ENCODE results near the gene PKD1L1.

PKD1L1 gene

DNA sequence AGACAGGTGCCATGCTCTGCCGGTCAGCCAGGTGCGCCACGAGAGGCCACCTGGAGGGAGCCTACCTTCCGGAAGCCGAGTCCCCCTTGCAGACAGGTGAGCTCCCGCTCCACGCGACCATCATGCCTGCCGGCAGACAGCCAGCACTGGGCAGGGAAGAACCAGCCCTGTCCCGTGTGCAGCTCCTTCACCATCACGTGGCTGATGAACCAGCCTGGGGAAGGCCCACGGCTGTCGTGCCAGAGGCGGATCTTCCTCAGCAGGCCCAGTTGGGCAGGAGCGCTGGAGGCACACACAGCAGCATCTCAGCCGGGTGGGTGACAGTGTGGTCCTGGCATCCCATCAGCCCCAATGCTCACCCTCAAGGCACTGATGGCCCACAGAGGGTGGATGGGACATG lies 108.9 kb downstream of the PKD1L1 start:
- no peak overlapping the region for H3K4me3 ChIP-seq (ENCODE audit: low read depth, low read length)
- no peak for DNase-seq (ENCODE audit: low read depth)

- no peak overlapping the region for H3K4me3 ChIP-seq (ENCODE audit: low read depth, low read length)
- DNase-seq (ENCODE audit: low read depth) = no peak
Measured at GRCh38 chr7:47837826-47838225, 110.4 kb downstream of the PKD1L1 start.

- H3K4me3 ChIP-seq (ENCODE audit: low read depth, low read length) = no peak overlapping the region
- no peak for DNase-seq (ENCODE audit: low read depth)
Measured at GRCh38 chr7:47836503-47837202, 111.6 kb downstream of the PKD1L1 start.

GRCh38 chr7:47836080-47836479 lies 112.2 kb downstream of the PKD1L1 start:
- no peak overlapping the region for H3K4me3 ChIP-seq (ENCODE audit: low read depth, low read length)
- DNase-seq (ENCODE audit: low read depth) = no peak

DNA sequence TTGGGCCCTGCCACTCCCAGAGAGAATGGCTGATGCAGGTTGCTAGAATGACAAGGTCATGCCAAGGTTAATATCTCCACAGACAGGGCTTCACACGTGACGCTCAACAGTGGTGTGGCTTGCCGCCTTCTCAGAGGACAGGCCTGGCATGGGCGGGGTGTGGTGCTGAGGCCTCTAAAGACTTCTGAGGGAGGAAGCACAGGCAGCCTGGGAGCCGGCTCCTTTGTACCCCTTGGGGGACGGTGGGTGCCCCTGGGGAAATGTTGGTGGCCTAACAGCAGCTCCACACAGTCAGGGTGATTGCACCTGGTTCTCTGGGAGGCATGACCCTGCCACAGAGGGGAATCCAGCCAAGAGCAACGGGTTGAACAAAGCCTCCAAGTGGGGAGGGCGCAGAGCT lies 115.1 kb downstream of the PKD1L1 start:
- H3K4me3 ChIP-seq (ENCODE audit: low read depth, low read length) = no peak overlapping the region
- DNase-seq (ENCODE audit: low read depth) = no peak

GRCh38 chr7:47832105-47832715 lies 116.1 kb downstream of the PKD1L1 start:
- no peak for DNase-seq (ENCODE audit: low read depth)
- no peak overlapping the region for H3K4me3 ChIP-seq (ENCODE audit: low read depth, low read length)

- no peak for DNase-seq (ENCODE audit: low read depth)
- no peak overlapping the region for H3K4me3 ChIP-seq (ENCODE audit: low read depth, low read length)
Measured at GRCh38 chr7:47830015-47830414, 118.3 kb downstream of the PKD1L1 start.

GRCh38 chr7:47827871-47828270 lies 120.4 kb downstream of the PKD1L1 start:
- no peak for DNase-seq (ENCODE audit: low read depth)
- no peak overlapping the region for H3K4me3 ChIP-seq (ENCODE audit: low read depth, low read length)

DNA sequence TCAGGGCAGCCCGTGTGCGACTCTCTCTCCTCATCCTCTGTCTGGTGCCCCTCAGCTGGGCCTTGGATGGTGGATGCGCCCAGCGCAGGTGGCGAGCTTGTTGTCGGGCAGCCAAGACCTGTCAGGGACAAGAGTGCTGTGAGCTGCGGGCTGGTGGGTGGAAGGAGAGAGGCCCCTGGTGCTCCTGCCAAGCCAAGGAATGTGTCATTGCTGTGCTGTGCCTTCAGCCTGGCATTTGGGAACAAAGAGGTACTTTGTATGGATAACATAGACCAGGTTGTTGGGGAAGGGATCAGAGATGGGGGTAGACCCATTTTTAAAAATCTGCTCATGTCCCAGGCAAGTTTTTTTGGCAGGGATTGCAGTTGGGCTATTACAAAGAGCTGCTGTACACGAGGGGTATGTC lies 120.9 kb downstream of the PKD1L1 start:
- H3K4me3 ChIP-seq (ENCODE audit: low read depth, low read length) = no peak overlapping the region

DNA sequence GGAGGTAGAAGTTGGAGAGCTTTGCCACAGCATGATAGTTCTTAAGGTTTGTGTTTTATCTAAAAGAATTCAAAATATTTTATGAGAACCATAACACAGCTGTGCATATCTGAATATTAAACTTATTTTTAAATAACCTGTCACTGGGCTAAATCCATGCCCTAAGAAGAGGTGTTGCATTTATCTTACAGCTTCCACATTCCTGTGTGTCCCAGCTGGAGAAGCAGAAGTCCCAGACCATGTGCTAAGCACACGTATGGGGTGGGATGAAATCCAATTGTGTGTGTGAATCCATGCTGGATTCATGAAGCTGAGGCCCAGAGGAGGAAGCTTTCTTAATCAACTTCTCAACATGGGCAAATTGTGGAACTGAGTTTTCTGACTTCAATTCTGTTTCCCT lies 121.5 kb downstream of the PKD1L1 start:
- H3K4me3 ChIP-seq (ENCODE audit: low read depth, low read length) = no peak overlapping the region
- no peak for DNase-seq (ENCODE audit: low read depth)

More for the DNA sequence above, 120.9 kb downstream of the PKD1L1 start:
- no peak for DNase-seq (ENCODE audit: low read depth)

GRCh38 chr7:47819607-47819920 lies 128.7 kb downstream of the PKD1L1 start:
- H3K4me3 ChIP-seq (ENCODE audit: low read depth, low read length) = no peak overlapping the region
- DNase-seq (ENCODE audit: low read depth) = no peak

GRCh38 chr7:47818796-47819606 lies 129.3 kb downstream of the PKD1L1 start:
- peak; percentile 33 for DNase-seq (ENCODE audit: low read depth)

GRCh38 chr7:47817917-47818316 lies 130.3 kb downstream of the PKD1L1 start:
- no peak for DNase-seq (ENCODE audit: low read depth)
- no peak overlapping the region for H3K4me3 ChIP-seq (ENCODE audit: low read depth, low read length)

More at GRCh38 chr7:47818796-47819606, 129.3 kb downstream of the PKD1L1 start:
- H3K4me3 ChIP-seq (ENCODE audit: low read depth, low read length) = no peak overlapping the region

- no peak for DNase-seq (ENCODE audit: low read depth)
- H3K4me3 ChIP-seq (ENCODE audit: low read depth, low read length) = no peak overlapping the region
Measured at GRCh38 chr7:47816647-47817046, 131.6 kb downstream of the PKD1L1 start.

DNA sequence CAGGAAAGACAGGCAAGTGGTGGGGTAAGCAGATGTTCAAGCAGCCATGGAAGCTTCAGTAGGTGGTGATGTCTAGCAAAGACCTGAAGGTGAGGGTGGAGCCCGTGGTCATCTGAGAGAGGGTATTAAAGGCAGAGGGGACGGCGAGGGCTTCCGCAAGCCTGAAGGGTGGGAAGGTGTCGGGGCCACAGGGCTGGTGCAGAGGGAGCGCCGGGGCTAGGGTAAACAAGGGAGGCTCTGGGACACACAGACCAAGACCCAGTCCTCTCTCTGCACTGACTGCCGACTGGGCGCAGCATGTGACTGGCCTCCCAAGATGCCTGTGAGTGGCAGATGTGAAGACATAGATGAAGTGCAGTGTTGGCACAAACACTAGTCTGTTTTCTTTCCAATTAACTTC lies 132.4 kb downstream of the PKD1L1 start:
- no peak overlapping the region for H3K4me3 ChIP-seq (ENCODE audit: low read depth, low read length)
- no peak for DNase-seq (ENCODE audit: low read depth)

DNA sequence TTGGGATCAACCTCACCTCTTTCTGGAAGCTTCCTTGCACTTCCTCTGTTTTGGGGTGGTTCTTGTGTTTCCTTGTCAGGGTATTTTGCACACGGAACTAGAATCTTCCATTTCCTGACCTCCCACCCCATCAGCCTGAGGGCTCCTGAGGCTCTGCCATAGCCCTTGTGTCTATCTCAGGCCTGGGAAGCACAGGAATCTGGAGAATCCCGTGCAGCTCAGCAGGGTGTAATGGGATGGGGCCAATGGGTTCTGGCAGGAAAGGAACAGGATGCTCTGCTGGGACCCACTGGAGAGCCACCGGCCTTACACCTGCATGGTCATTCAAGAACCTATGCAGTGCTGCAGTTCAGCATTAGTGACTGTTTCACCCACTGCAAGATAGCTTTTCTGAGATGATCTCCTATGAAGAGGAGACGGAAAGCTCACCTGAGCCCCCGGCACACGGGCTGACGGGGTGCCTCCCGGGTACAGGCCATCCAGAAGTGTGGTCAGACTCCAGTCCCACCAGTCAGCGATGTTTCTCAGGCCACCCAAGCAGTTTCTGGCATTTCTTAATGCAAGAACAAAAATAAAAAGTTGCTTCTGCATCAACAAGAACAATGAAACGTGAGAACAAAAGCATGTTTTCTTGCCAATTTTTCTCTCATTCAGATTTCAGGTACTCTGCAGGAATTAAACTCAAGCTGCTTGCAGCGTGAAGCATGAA lies 133.2 kb downstream of the PKD1L1 start:
- no peak overlapping the region for H3K4me3 ChIP-seq (ENCODE audit: low read depth, low read length)
- DNase-seq (ENCODE audit: low read depth) = no peak

- H3K4me3 ChIP-seq (ENCODE audit: low read depth, low read length) = no peak overlapping the region
- DNase-seq (ENCODE audit: low read depth) = no peak
Measured at GRCh38 chr7:47813620-47814260, 134.5 kb downstream of the PKD1L1 start.

- H3K4me3 ChIP-seq (ENCODE audit: low read depth, low read length) = no peak overlapping the region
- DNase-seq (ENCODE audit: low read depth) = no peak
Measured at GRCh38 chr7:47812429-47813136, 135.7 kb downstream of the PKD1L1 start.

Measured in skeletal muscle cell (primary cell).